Activated naive CD4-positive, alpha-beta T cell treated with anti-CD3 and anti-CD28 coated beads, Interleukin-2, amount 50 U/mL, for 24 hours (primary cell): Measurements from ENCODE around the gene ZNF423.

Experiments used
- H3K27ac Mint-ChIP-seq: one replicate; pipeline ENCODE4 v1.8.0; 2021; ENCODE audit warnings: mild to moderate bottlenecking, mixed read lengths
- H3K27me3 Mint-ChIP-seq: one replicate; pipeline ENCODE4 v1.8.0; 2021; ENCODE audit warnings: mixed read lengths
- H3K36me3 Mint-ChIP-seq: one replicate; pipeline ENCODE4 v1.8.0; 2021; ENCODE audit warnings: mixed read lengths
- H3K4me1 Mint-ChIP-seq: one replicate; pipeline ENCODE4 v1.8.0; 2021; ENCODE audit warnings: mixed read lengths
- H3K4me3 Mint-ChIP-seq: one replicate; pipeline ENCODE4 v1.8.0; 2021; ENCODE audit warnings: mild to moderate bottlenecking, mixed read lengths
- H3K9me3 Mint-ChIP-seq: one replicate; pipeline ENCODE4 v1.8.0; 2021; ENCODE audit warnings: mixed read lengths

Gene ZNF423

GRCh38 chr16:49663081-49664065 is 192.5 kb downstream of the ZNF423 start:
- H3K4me3 Mint-ChIP-seq: no peak overlapping the region
- H3K9me3 Mint-ChIP-seq: no peaks in the 10 kb centered on the region

GRCh38 chr16:49662569-49662968 is 193.3 kb downstream of the ZNF423 start:
- Mint-ChIP-seq H3K4me3 (no peak overlapping the region), H3K27me3 (no peaks in the 10 kb centered on the region), H3K4me1 (no peaks in the 10 kb centered on the region), H3K36me3 (no peaks in the 10 kb centered on the region), H3K9me3 (no peaks in the 10 kb centered on the region), H3K27ac (no peak overlapping the region)

More at GRCh38 chr16:49663081-49664065, 192.5 kb downstream of the ZNF423 start:
- Mint-ChIP-seq H3K36me3 (no peaks in the 10 kb centered on the region), H3K27me3 (no peaks in the 10 kb centered on the region), H3K4me1 (no peaks in the 10 kb centered on the region), H3K27ac (no peak overlapping the region)

- no peaks in the 10 kb centered on the region for H3K9me3 Mint-ChIP-seq
- no peaks in the 10 kb centered on the region for H3K4me1 Mint-ChIP-seq
- no peaks in the 10 kb centered on the region for H3K36me3 Mint-ChIP-seq
- no peak overlapping the region for H3K27ac Mint-ChIP-seq
- H3K27me3 Mint-ChIP-seq: no peaks in the 10 kb centered on the region
- no peak overlapping the region for H3K4me3 Mint-ChIP-seq
Measured at GRCh38 chr16:49661465-49662187, 194.3 kb downstream of the ZNF423 start.

DNA sequence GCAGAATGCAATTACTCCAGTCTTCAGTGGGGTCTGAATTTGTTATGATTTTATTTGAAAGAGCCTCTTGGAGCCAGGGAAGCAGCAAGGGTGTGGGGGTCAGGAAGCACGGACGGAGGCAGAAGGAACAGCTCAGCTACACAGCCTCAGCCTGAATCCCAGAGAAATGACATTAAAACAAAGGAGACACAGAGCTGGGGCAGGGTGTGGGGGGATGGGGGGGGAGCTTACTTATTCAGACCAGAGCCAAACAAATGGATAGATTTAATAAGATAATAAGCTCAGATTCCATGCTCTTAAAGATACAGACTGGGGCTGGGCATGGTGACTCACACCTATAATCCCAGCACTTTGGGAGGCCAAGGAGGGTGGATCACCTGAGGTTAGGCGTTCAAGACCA is 195.3 kb downstream of the ZNF423 start:
- no peaks in the 10 kb centered on the region for H3K4me1 Mint-ChIP-seq
- no peak overlapping the region for H3K4me3 Mint-ChIP-seq
- no peaks in the 10 kb centered on the region for H3K36me3 Mint-ChIP-seq
- no peaks in the 10 kb centered on the region for H3K9me3 Mint-ChIP-seq
- H3K27ac Mint-ChIP-seq: no peak overlapping the region
- H3K27me3 Mint-ChIP-seq: no peaks in the 10 kb centered on the region

DNA sequence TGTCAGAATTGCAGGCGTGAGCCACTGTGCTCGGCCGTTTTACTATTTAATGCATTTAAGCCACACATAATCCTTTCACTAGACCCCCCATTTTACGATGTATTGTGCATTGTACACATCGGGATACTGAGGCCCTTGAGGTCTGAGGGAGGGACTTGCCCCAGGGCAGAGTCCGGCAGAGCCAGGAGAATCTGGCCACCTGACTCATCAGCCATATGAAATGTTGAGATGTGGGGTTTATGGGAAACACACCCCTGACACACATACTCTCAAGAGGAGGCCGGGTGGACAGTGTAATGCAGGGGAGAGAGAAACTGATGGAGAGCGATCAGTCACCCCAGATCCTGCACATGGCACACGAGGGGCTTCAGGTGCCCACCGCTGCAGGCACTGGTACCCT is 196.6 kb downstream of the ZNF423 start:
- Mint-ChIP-seq H3K4me3 (no peak overlapping the region), H3K27ac (no peak overlapping the region), H3K4me1 (no peaks in the 10 kb centered on the region), H3K9me3 (no peaks in the 10 kb centered on the region), H3K36me3 (no peaks in the 10 kb centered on the region), H3K27me3 (no peaks in the 10 kb centered on the region)

DNA sequence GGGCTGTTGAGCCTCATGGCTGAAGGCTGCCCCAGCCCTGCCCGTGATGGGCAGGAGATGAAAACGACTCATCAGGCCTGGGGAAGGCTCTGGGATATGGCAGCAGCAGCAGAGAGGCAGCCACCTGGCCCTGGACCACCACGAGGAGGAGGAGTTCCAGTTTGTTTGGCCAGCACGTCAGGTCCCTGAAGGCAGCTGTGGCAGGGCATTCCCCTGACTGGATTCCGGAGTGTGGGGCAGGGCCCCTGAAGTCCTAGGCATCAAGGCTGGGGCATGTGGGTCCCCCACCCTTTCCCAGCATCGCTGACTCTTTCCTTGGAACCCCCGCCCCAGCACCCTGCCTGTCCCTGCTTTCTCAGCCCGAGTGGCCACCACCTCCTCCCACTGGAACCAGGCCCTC is 197.4 kb downstream of the ZNF423 start:
- no peaks in the 10 kb centered on the region for H3K4me1 Mint-ChIP-seq
- H3K36me3 Mint-ChIP-seq: no peaks in the 10 kb centered on the region
- no peaks in the 10 kb centered on the region for H3K9me3 Mint-ChIP-seq
- no peaks in the 10 kb centered on the region for H3K27me3 Mint-ChIP-seq
- H3K27ac Mint-ChIP-seq: no peak overlapping the region
- H3K4me3 Mint-ChIP-seq: no peak overlapping the region

DNA sequence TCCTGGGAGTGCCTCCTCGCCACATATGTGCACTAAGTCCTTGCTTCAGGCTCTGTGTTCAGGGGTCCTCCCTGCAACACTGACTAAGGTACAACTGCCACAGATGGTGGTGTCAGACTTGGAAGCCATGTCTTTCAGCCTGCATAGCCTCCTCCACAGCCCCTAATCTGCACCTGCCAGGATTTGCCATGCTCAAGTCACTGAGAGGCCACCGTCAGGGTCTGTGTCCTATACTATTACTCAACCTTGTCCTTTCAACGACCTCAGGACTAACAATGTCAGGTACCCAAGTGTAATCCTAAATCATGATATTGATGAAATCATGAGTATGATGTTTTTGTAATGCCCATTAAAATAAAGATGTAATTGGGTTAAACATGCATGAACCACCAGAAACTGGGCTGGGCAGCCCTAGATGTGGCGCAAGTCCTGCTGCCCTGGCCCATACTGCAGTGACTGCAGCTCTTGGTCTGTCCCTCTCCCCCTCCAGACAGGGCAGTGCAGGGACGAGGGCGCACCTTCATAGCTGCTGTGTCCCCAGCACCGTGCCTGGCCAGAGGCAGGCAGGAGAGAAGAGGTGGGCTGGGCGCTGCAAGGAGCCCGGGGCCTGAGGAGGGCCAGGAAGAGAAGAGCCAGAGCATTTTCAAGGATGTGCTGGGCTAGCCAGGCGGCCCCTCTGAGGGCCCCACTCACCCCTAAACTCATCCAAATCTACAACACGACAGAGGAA is 198.0 kb downstream of the ZNF423 start:
- Mint-ChIP-seq H3K4me3 (no peak overlapping the region), H3K27me3 (no peaks in the 10 kb centered on the region), H3K4me1 (no peaks in the 10 kb centered on the region), H3K9me3 (no peaks in the 10 kb centered on the region), H3K27ac (no peak overlapping the region), H3K36me3 (no peaks in the 10 kb centered on the region)

DNA sequence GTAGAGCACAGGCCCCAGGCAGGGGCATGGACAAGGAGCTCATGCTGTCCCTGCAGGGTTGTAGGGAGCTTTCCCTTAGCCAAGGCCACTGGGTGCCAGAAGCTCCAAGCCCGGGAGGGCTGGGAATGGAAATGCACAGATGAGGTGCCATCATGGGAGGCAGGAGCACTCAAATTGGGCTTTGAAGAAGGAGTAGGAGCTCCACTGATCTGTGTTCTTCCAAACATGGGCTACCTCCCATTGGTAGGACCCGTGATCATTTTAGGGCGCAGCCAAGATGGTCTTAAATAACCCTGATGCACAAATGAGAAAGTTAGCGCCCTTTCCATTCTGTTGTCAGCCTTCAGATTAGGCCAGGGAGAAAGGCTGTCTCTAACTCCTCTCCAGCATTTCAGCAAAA is 201.5 kb downstream of the ZNF423 start:
- no peak overlapping the region for H3K4me3 Mint-ChIP-seq
- no peaks in the 10 kb centered on the region for H3K36me3 Mint-ChIP-seq
- H3K27ac Mint-ChIP-seq: no peak overlapping the region
- no peaks in the 10 kb centered on the region for H3K9me3 Mint-ChIP-seq
- H3K27me3 Mint-ChIP-seq: no peaks in the 10 kb centered on the region
- no peaks in the 10 kb centered on the region for H3K4me1 Mint-ChIP-seq

- no peaks in the 10 kb centered on the region for H3K36me3 Mint-ChIP-seq
Measured at GRCh38 chr16:49653577-49653976, 202.3 kb downstream of the ZNF423 start.

DNA sequence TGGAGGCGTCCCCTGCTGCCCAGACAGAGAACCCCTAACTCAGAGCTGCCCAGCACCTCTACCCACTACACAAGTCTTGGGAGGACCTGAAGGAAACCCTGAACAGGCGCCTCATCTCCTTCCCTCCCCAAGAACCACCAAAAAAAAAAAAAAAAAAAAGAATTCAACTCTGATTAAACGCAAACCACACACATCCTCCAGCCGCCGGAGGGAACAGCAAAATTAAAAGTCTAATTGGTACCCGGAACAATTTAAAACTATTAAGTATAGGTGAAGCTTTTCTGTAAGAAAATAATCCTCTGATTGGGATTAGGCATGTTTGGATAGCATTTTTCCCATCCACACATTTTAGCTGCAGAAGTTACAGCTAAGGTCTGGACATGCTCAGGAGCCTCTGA is 202.7 kb downstream of the ZNF423 start:
- Mint-ChIP-seq H3K4me3 (no peak overlapping the region), H3K36me3 (no peaks in the 10 kb centered on the region), H3K9me3 (peaks cover 5% of the 10 kb centered on the region), H3K4me1 (no peaks in the 10 kb centered on the region), H3K27me3 (no peaks in the 10 kb centered on the region), H3K27ac (no peak overlapping the region)

More at GRCh38 chr16:49653577-49653976, 202.3 kb downstream of the ZNF423 start:
- Mint-ChIP-seq H3K9me3 (peaks cover 4% of the 10 kb centered on the region), H3K4me3 (no peak overlapping the region), H3K4me1 (no peaks in the 10 kb centered on the region), H3K27me3 (no peaks in the 10 kb centered on the region), H3K27ac (no peak overlapping the region)

DNA sequence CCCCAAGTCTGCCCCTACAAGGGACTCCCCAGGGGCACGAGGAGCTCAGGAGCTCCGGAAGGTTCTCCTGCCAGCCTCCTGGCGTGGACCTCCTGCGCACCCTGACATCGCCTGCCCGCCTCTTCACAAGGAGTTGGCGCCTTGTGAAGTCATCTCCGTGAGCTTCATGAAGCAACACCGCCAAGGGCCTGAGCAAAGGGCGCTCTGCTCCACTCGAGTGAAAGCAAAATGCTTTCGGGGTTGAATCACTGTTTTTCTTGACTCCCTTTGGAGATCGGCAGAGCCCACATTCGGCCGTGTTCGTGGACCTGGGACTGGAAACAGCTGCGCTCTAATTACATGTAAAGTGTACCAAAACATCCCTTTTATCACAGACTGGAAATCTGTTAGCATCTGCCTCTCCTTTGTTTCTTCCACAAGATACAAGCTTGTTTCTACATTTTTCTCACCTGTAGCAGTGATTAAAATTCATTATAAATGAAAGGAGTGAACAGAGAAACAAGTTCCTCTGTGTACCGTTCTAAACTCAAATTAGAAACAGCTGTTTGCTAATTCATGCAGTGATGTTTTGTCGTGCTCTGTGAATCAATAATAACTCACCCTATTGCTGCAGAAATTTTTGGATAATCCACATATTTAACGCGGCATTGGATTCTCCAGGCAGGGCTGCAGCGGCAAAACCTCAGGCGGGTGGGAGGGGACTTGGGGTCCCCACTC is 203.3 kb downstream of the ZNF423 start:
- Mint-ChIP-seq H3K27ac (no peak overlapping the region), H3K27me3 (no peaks in the 10 kb centered on the region), H3K4me3 (no peak overlapping the region)

GRCh38 chr16:49651996-49652395 is 203.9 kb downstream of the ZNF423 start:
- H3K27ac Mint-ChIP-seq: no peak overlapping the region
- peaks cover 16% of the 10 kb centered on the region for H3K9me3 Mint-ChIP-seq
- peaks cover 5% of the 10 kb centered on the region for H3K36me3 Mint-ChIP-seq
- no peaks in the 10 kb centered on the region for H3K4me1 Mint-ChIP-seq
- H3K27me3 Mint-ChIP-seq: no peaks in the 10 kb centered on the region
- no peak overlapping the region for H3K4me3 Mint-ChIP-seq

More for the DNA sequence above, 203.3 kb downstream of the ZNF423 start:
- peaks cover 3% of the 10 kb centered on the region for H3K36me3 Mint-ChIP-seq
- no peaks in the 10 kb centered on the region for H3K4me1 Mint-ChIP-seq
- H3K9me3 Mint-ChIP-seq: peaks cover 10% of the 10 kb centered on the region

DNA sequence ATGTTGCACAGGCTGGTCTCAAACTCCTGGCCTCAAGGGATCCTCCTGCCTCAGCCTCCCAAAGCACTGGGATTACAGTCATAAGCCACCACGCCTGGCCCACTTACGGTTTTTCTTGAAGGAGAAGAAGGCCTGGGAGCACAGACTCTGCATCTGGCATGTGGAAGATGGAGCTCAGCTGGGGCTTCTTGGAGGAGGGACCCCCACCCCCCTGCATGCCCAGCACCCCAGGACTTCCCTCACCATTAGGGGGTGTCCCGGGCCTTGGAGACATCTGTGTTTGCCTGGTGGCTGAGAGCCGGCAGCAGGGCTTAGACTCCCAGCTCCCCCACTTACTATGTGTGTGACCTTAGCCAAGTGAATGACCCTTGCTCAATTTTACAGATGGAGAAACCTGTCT is 204.7 kb downstream of the ZNF423 start:
- Mint-ChIP-seq H3K9me3 (peaks cover 16% of the 10 kb centered on the region), H3K36me3 (peaks cover 8% of the 10 kb centered on the region), H3K4me1 (no peaks in the 10 kb centered on the region), H3K27ac (no peak overlapping the region), H3K4me3 (no peak overlapping the region), H3K27me3 (no peaks in the 10 kb centered on the region)

- H3K4me3 Mint-ChIP-seq: no peak overlapping the region
- peaks cover 16% of the 10 kb centered on the region for H3K9me3 Mint-ChIP-seq
- no peaks in the 10 kb centered on the region for H3K27me3 Mint-ChIP-seq
- no peaks in the 10 kb centered on the region for H3K4me1 Mint-ChIP-seq
- peaks cover 8% of the 10 kb centered on the region for H3K36me3 Mint-ChIP-seq
- H3K27ac Mint-ChIP-seq: no peak overlapping the region
Measured at GRCh38 chr16:49650603-49651002, 205.3 kb downstream of the ZNF423 start.
